Kidney epithelial cell (primary cell): ENCODE results near the gene ADH1C. TPM values are rescaled to one million over a fixed set of nuclear protein-coding genes. Genes with fewer than 3 reads are reported as not detected.
"Not testable (repeated sequence)": the region's sequence is repeated elsewhere in the genome, so short reads cannot be mapped to it uniquely, and the experiment has no call there.

Source experiments
- DNase-seq: peaks from one replicate; pipeline ENCODE4 v3.0.0-alpha.2; 2010; ENCODE audit warnings: low read depth
- H3K27me3 ChIP-seq: 2 replicates; pipeline ENCODE4 v1.6.0; 2011; ENCODE audit warnings: low read length; ENCODE audit not compliant: control insufficient read depth, insufficient read depth
- H3K36me3 ChIP-seq: 2 replicates; pipeline ENCODE4 v1.5.1; 2011; ENCODE audit warnings: low read length; ENCODE audit not compliant: control insufficient read depth, insufficient read depth
- H3K4me3 ChIP-seq: 2 replicates; pipeline ENCODE4 v1.5.1; 2011; ENCODE audit warnings: low read depth, mild to moderate bottlenecking, control low read depth, low read length
- CTCF ChIP-seq: IDR thresholded peaks from 2 replicates; pipeline ENCODE4 v1.5.1; 2011; ENCODE audit warnings: mild to moderate bottlenecking, moderate library complexity, low read length, control low read depth, inconsistent platforms; ENCODE audit not compliant: insufficient read depth, poor library complexity, severe bottlenecking
- total RNA-seq: library from RNA; depleted of rRNA; stranded (reverse); fragments of >200 nt; gene quantifications from 2 replicates; pipeline ENCODE4 v1.2.3, GENCODE V29; 2015

Gene ADH1C
- total RNA-seq, 1 donor from 2014 or later: 1.7 TPM

- Histone ChIP-seq H3K27me3 (no peaks in the 10 kb centered on the region), H3K4me3 (no peak overlapping the region), H3K36me3 (no peaks in the 10 kb centered on the region)
- no peak for DNase-seq
- TF ChIP-seq CTCF: no peak
Observed at GRCh38 chr4:99356992-99357391, 4.4 kb upstream of the ADH1C start.

- DNase-seq, H3K4me3 ChIP-seq, H3K36me3 ChIP-seq, H3K27me3 ChIP-seq: not testable (repeated sequence)
Observed at GRCh38 chr4:99356149-99356548, 3.6 kb upstream of the ADH1C start.

DNA sequence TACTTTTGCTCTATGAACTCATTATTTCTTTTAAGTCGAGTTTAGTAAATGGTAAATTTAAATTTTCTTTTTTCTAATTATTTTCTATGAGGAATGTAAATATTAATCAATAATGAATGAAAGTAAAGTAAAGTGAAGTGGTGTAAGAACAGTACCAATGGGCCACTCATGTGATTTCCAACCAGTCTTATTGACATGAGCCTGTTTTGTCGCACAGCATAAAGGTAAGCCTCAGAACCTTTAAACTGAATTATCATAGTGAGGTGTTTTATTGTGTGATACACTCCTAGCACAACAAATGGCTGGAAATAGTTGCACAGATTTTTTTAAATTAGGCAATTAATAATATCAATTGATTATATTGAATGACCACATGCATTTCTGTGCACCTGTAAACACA lies 1.1 kb downstream of the ADH1C start:
- no peak for DNase-seq
- TF ChIP-seq CTCF: no peak
- no peak overlapping the region for H3K4me3 ChIP-seq
- H3K27me3 ChIP-seq: no peaks in the 10 kb centered on the region
- no peaks in the 10 kb centered on the region for H3K36me3 ChIP-seq

- H3K27me3 ChIP-seq: no peaks in the 10 kb centered on the region
- TF ChIP-seq CTCF: no peak
- H3K36me3 ChIP-seq: no peaks in the 10 kb centered on the region
- H3K4me3 ChIP-seq: no peak overlapping the region
- no peak for DNase-seq
Observed at GRCh38 chr4:99349338-99349737, 3.2 kb downstream of the ADH1C start.

GRCh38 chr4:99342624-99343023 lies 9.9 kb downstream of the ADH1C start:
- not testable (repeated sequence) for H3K36me3 ChIP-seq, H3K27me3 ChIP-seq, DNase-seq, H3K4me3 ChIP-seq

DNA sequence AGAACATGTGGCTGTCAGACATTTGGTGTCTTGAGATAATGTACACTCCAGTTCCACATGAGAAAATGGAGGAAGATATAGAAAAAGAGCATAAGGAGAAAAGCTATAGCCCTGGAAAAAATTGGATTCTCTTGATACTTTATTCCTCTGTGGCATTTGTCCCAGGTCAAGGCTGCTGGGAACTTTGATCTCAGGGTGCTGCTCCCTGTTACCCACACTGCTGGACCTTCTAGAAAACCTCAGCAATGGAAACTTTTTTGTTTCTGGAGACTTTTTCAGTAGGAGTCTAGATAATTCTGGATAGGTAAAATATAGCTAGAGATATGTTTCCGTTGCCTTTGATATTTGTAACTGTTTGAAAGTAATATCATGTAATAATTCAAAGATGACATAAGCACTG lies 11.1 kb downstream of the ADH1C start:
- Histone ChIP-seq H3K27me3 (no peaks in the 10 kb centered on the region), H3K4me3 (no peak overlapping the region), H3K36me3 (no peaks in the 10 kb centered on the region)
- TF ChIP-seq CTCF: no peak
- no peak for DNase-seq

GRCh38 chr4:99339172-99339571 lies 13.4 kb downstream of the ADH1C start:
- H3K27me3 ChIP-seq: no peaks in the 10 kb centered on the region
- DNase-seq: no peak
- H3K4me3 ChIP-seq: no peak overlapping the region
- H3K36me3 ChIP-seq: no peaks in the 10 kb centered on the region
- TF ChIP-seq CTCF: no peak
